H9 (cell line): Measurements from ENCODE around the gene ANKIB1. TPM values are rescaled to one million over a fixed set of nuclear protein-coding genes. Genes with fewer than 3 reads are reported as not detected.

Experiments used
- DNase-seq: peaks from one replicate; pipeline ENCODE4 v3.0.0-alpha.2; 2017
- H2AFZ ChIP-seq: one replicate; pipeline ENCODE4 v1.6.1; 2013; ENCODE audit warnings: mild to moderate bottlenecking, low read length, control low read depth, moderate library complexity
- H2AK5ac ChIP-seq: 2 replicates; pipeline ENCODE4 v1.6.1; 2013; ENCODE audit warnings: low read length, control low read depth, mixed read lengths; ENCODE audit not compliant: insufficient read length
- H2BK120ac ChIP-seq: one replicate; pipeline ENCODE4 v1.6.1; 2013; ENCODE audit warnings: low read depth, mild to moderate bottlenecking, low read length, control low read depth, inconsistent platforms; ENCODE audit not compliant: poor library complexity, severe bottlenecking
- H2BK12ac ChIP-seq: 2 replicates; pipeline ENCODE4 v1.6.1; 2013; ENCODE audit warnings: low read length, control low read depth, mixed read lengths, low read depth; ENCODE audit not compliant: insufficient read length
- H2BK15ac ChIP-seq: 2 replicates; pipeline ENCODE4 v1.6.1; 2013; ENCODE audit warnings: low read depth, low read length, control low read depth
- H2BK20ac ChIP-seq: one replicate; pipeline ENCODE4 v1.6.1; 2013; ENCODE audit warnings: low read depth, mild to moderate bottlenecking, low read length, control low read depth, inconsistent platforms; ENCODE audit not compliant: poor library complexity, severe bottlenecking
- H2BK5ac ChIP-seq: 2 replicates; pipeline ENCODE4 v1.6.1; 2013; ENCODE audit warnings: low read length, control low read depth, mixed read lengths; ENCODE audit not compliant: insufficient read length
- H3K14ac ChIP-seq: 2 replicates; pipeline ENCODE4 v1.6.1; 2013; ENCODE audit warnings: low read length, control low read depth; ENCODE audit not compliant: insufficient read depth
- H3K18ac ChIP-seq: 2 replicates; pipeline ENCODE4 v1.6.1; 2013; ENCODE audit warnings: low read depth, mild to moderate bottlenecking, mixed read lengths, low read length, control low read depth; ENCODE audit not compliant: insufficient read length
- H3K23ac ChIP-seq: 2 replicates; pipeline ENCODE4 v1.6.1; 2013; ENCODE audit warnings: low read length, control low read depth, mixed read lengths, low read depth; ENCODE audit not compliant: insufficient read length
- H3K23me2 ChIP-seq: 2 replicates; pipeline ENCODE4 v1.6.1; 2013; ENCODE audit warnings: low read depth, mild to moderate bottlenecking, mixed read lengths, low read length, control low read depth; ENCODE audit not compliant: insufficient read length, poor library complexity, severe bottlenecking
- H3K27ac ChIP-seq: 2 replicates; pipeline ENCODE4 v1.5.1; 2013; ENCODE audit warnings: low read length, control low read depth, mixed read lengths, low read depth; ENCODE audit not compliant: insufficient read length
- H3K27me3 ChIP-seq: 2 replicates; pipeline ENCODE4 v1.6.1; 2013; ENCODE audit warnings: low read length, control low read depth, inconsistent platforms; ENCODE audit not compliant: insufficient read depth
- H3K4ac ChIP-seq: 2 replicates; pipeline ENCODE4 v1.6.1; 2013; ENCODE audit warnings: low read depth, mild to moderate bottlenecking, control low read depth, inconsistent platforms, low read length, moderate library complexity
- H3K4me1 ChIP-seq: 2 replicates; pipeline ENCODE4 v1.6.1; 2013; ENCODE audit warnings: low read length, control low read depth, inconsistent platforms; ENCODE audit not compliant: insufficient read depth
- H3K4me2 ChIP-seq: 2 replicates; pipeline ENCODE4 v1.6.1; 2013; ENCODE audit warnings: low read length, control low read depth, mixed read lengths; ENCODE audit not compliant: insufficient read length, insufficient read depth
- H3K56ac ChIP-seq: 2 replicates; pipeline ENCODE4 v1.6.1; 2013; ENCODE audit warnings: low read depth, mild to moderate bottlenecking, mixed read lengths, low read length, control low read depth; ENCODE audit not compliant: insufficient read length
- H3K79me1 ChIP-seq: 2 replicates; pipeline ENCODE4 v1.6.1; 2013; ENCODE audit warnings: low read depth, mild to moderate bottlenecking, moderate library complexity, low read length, control low read depth, inconsistent platforms; ENCODE audit not compliant: insufficient read depth, poor library complexity, severe bottlenecking
- H3K79me2 ChIP-seq: 2 replicates; pipeline ENCODE4 v1.6.1; 2013; ENCODE audit warnings: low read length, control low read depth, inconsistent platforms; ENCODE audit not compliant: insufficient read depth
- H3K9ac ChIP-seq: 2 replicates; pipeline ENCODE4 v1.6.1; 2013; ENCODE audit warnings: low read length, control low read depth, mixed read lengths; ENCODE audit not compliant: insufficient read length; ENCODE audit errors: extremely low read depth
- H3K9me3 ChIP-seq: one replicate; pipeline ENCODE4 v1.6.1; 2013; ENCODE audit warnings: low read depth, low read length, inconsistent platforms; ENCODE audit not compliant: control insufficient read depth
- H3T11ph ChIP-seq: one replicate; pipeline ENCODE4 v1.6.1; 2013; ENCODE audit warnings: mild to moderate bottlenecking, low read length, control low read depth, inconsistent platforms
- H4K20me1 ChIP-seq: one replicate; pipeline ENCODE4 v1.6.1; 2013; ENCODE audit not compliant: control insufficient read depth, insufficient read length, insufficient read depth
- H4K5ac ChIP-seq: 2 replicates; pipeline ENCODE4 v1.6.1; 2013; ENCODE audit warnings: low read depth, mild to moderate bottlenecking, mixed read lengths, low read length, control low read depth; ENCODE audit not compliant: insufficient read length
- H4K8ac ChIP-seq: replicated peaks from 2 replicates; pipeline ENCODE4 v1.6.1; 2013; ENCODE audit warnings: low read length, control low read depth, mixed read lengths, low read depth; ENCODE audit not compliant: insufficient read length
- H4K91ac ChIP-seq: 2 replicates; pipeline ENCODE4 v1.6.1; 2013; ENCODE audit warnings: low read depth, mild to moderate bottlenecking, moderate library complexity, mixed read lengths, low read length, control low read depth; ENCODE audit not compliant: insufficient read length
- H3K27ac Mint-ChIP-seq, 3 experiments: 2 replicates in 2 of 3; 3 replicates in 1 of 3; pipeline ENCODE4 v1.8.0; 2020 to 2021; ENCODE audit warnings: mixed read lengths in 3 of 3, mild to moderate bottlenecking in 1 of 3, moderate library complexity in 1 of 3
- H3K27me3 Mint-ChIP-seq: 2 replicates; pipeline ENCODE4 v1.8.0; 2021; ENCODE audit warnings: low read depth, mild to moderate bottlenecking, moderate library complexity, mixed read lengths
- H3K36me3 Mint-ChIP-seq, 3 experiments: 2 replicates in 2 of 3; 3 replicates in 1 of 3; pipeline ENCODE4 v1.8.0; 2020 to 2021; ENCODE audit warnings: low read depth in 3 of 3, mixed read lengths in 3 of 3; ENCODE audit not compliant: insufficient read depth in 1 of 3
- H3K4me1 Mint-ChIP-seq, 2 experiments: 2 replicates each; pipeline ENCODE4 v1.8.0; 2020; ENCODE audit warnings: mixed read lengths in 2 of 2
- H3K4me3 Mint-ChIP-seq, 2 experiments: 2 replicates in 1 of 2; 3 replicates in 1 of 2; pipeline ENCODE4 v1.8.0; 2020 to 2021; ENCODE audit warnings: mild to moderate bottlenecking in 2 of 2, mixed read lengths in 2 of 2, moderate library complexity in 1 of 2
- H3K9me3 Mint-ChIP-seq, 2 experiments: 2 replicates in 1 of 2; 3 replicates in 1 of 2; pipeline ENCODE4 v1.8.0; 2020; ENCODE audit warnings: mild to moderate bottlenecking in 2 of 2, mixed read lengths in 2 of 2, moderate library complexity in 1 of 2
- CTCF ChIP-seq: fragments of 200-600 bp; sonication (generic); conservative IDR thresholded peaks from 3 replicates; pipeline ENCODE4 v1.8.0; 2021; ENCODE audit warnings: antibody characterized with exemption, mild to moderate bottlenecking
- WGBS: extraction: QIAGEN DNeasy Blood & Tissue Kit; methylation state at CpG from one replicate; pipeline ENCODE4 v1.1.7; 2013; ENCODE audit warnings: missing lambda C conversion rate, low lambda C conversion rate, mixed read lengths; ENCODE audit not compliant: insufficient read length; ENCODE audit errors: extremely low coverage; 5-methylcytosine and 5-hydroxymethylcytosine counted together
- total RNA-seq: library from RNA; stranded (reverse); gene quantifications from 2 replicates; pipeline ENCODE4 v1.2.1, GENCODE V29; 2021

The ANKIB1 gene
- total RNA-seq, 1 experiment from 2014 or later = 42.0 TPM

GRCh38 chr7:92422926-92423325 lies 177.2 kb downstream of the ANKIB1 start:
- Mint-ChIP-seq H3K36me3 (no peaks in the 10 kb centered on the region), H3K4me3 (no peak overlapping the region), H3K27me3 (peaks cover 3% of the 10 kb centered on the region), H3K9me3 (no peaks in the 10 kb centered on the region; a peak in 1 of 5 replicates), H3K27ac (no peak overlapping the region), H3K4me1 (peaks cover 15 to 20% of the 10 kb centered on the region in 2 experiments)
- Histone ChIP-seq H3K4me1 (no peaks in the 10 kb centered on the region; the same call in 1 of the 2 replicates), H2BK12ac (no peak overlapping the region), H3K4ac (no peak overlapping the region), H4K20me1 (peaks cover 2% of the 10 kb centered on the region), H3K23me2 (peaks cover 3% of the 10 kb centered on the region), H3K56ac (no peak overlapping the region), H3K9ac (no peak overlapping the region), H3K9me3 (no peaks in the 10 kb centered on the region), H3K4me2 (no peak overlapping the region), H2BK20ac (no peak overlapping the region), H3T11ph (no peak overlapping the region), H3K79me1 (no peaks in the 10 kb centered on the region), H3K27ac (no peak overlapping the region), H2AK5ac (no peak overlapping the region), H3K23ac (no peak overlapping the region), H2AFZ (no peak overlapping the region), H3K27me3 (no peaks in the 10 kb centered on the region), H3K14ac (no peak overlapping the region), H4K8ac (no peak overlapping the region), H2BK5ac (no peak overlapping the region), H2BK15ac (no peak overlapping the region), H3K18ac (no peak overlapping the region), H2BK120ac (no peak overlapping the region), H4K91ac (no peak overlapping the region), H3K79me2 (no peaks in the 10 kb centered on the region), H4K5ac (no peak overlapping the region)
- DNase-seq = no peak
- no CpG with 5 or more reads among the region's 6 CpGs for WGBS
- no peak for TF ChIP-seq CTCF
